Kidney tubule cell (primary cell): ENCODE data around the gene AP1G2.

Experiments used
- DNase-seq: peaks from one replicate; pipeline ENCODE4 v3.0.0-alpha.2; 2018; ENCODE audit warnings: low spot score

Gene AP1G2

GRCh38 chr14:23556700-23557440, 10.7 kb downstream of the AP1G2 start:
- DNase-seq = peak; percentile 40

DNA sequence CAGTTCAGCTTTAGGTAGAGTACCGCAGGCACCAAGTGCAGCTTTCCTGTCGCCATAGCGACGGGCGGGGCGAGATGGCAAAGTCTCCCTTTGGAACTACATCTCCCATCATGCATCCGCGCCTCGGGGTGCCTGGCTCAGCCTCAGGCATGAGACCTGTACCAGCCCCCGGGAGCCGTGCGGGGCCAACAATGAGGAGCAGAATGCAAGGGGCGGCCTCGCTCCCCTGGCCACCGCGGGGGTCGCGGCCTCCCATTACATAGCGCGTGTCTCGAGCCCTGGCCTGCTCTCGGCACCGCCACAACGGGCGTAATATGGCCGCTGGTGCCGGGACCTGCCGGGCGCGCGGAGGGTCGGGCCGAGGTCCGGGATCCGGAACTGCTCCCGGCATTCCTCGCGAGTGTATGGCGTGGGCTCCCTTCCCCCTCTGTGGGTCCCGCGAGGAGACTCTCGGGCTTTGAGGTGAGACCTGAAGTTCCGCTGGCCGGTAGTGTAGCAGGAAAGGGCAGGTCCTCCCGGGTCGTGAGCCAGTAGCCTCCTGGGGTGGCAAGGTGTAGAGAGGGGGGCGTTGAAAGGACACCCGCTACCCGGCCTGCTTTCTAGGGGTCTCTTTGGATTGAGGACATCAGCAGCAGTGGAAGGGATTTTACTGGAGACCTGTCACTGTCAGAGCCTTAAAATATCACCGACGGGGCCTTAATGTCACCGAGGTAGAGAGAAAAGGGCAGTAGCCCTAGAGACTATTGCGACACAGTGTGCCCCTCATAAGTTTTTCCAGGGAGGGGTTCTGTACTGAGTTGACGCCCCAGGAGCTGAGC, 11.5 kb downstream of the AP1G2 start, which contains the start of gene THTPA:
Gene THTPA, plus strand, starts transcription at position 390 of the 818 bp plus-strand sequence. CDS start 487 bp downstream, outside the sequence.
- DNase-seq = peak; percentile 92

DNA sequence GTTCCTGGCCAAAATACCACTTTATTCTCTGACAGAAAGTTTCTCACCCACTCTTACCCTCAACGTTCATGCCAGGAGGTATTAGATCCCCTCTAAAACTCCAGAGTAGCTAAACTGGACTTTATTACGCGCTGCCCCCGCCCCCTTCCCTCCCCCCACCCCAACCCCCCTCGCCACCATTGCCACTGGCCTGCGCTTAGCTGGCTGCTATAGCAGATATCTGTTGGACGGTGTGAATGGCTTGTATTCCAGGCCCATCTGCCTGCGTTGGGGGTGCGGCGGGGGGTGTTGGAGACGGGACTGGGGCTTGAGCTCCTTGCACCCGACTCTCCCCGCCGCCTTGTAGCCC, 12.1 kb downstream of the AP1G2 start:
- no peak for DNase-seq

- peak; percentile 94 for DNase-seq
These were observed 16.1 kb downstream of the AP1G2 start, which contains the start of gene ZFHX2 for GRCh38 chr14:23551266-23552028. Gene ZFHX2, minus strand, starts transcription at chr14:23551765. Its CDS starts 16,440 bp downstream, at chr14:23535325.

DNA sequence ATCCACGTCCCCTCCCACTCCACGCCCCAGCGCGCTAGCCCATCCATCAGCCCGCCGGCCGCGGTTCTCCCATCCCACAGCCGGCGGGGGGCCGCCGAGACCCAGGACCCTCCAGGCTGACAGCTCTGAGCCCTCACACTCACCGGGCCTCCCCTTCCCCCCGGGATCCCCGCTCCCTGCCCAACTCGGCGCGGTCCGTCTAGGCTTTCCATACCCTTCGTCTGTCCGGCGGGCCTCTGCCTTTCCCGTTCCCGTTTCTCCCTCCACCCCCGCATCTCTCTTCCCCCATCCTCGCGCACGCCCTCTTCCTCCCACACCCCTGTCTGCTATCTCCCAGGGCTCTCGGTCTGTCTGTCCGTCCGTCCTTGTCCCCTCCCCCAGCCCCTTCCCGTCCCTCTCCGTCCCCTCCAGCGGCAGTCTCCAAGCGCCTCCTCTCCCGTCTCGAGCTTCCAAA, 16.8 kb downstream of the AP1G2 start:
- DNase-seq = no peak

GRCh38 chr14:23550131-23550811, 17.3 kb downstream of the AP1G2 start:
- DNase-seq = no peak

- no peak for DNase-seq
These were observed 19.0 kb downstream of the AP1G2 start for GRCh38 chr14:23548351-23549318.

DNA sequence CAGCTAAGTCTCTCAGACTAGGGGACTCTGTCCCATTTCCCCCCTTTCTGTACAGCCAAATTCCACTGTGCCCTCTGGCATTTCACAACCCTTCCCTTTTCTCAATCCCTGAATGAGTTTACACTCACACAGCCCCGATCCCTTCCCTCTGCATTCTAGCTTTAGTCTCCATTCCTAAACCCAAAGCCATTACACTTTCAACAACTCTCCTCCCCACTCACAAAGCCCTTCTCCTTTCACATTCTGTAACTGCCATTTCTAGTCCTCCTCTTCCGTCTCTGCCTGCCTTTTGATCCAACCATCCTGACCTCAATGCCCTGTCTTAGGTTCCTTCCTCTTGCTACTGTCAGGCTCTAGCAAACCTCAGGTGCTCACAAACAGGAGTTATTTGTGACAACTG, 19.7 kb downstream of the AP1G2 start:
- DNase-seq = no peak

DNA sequence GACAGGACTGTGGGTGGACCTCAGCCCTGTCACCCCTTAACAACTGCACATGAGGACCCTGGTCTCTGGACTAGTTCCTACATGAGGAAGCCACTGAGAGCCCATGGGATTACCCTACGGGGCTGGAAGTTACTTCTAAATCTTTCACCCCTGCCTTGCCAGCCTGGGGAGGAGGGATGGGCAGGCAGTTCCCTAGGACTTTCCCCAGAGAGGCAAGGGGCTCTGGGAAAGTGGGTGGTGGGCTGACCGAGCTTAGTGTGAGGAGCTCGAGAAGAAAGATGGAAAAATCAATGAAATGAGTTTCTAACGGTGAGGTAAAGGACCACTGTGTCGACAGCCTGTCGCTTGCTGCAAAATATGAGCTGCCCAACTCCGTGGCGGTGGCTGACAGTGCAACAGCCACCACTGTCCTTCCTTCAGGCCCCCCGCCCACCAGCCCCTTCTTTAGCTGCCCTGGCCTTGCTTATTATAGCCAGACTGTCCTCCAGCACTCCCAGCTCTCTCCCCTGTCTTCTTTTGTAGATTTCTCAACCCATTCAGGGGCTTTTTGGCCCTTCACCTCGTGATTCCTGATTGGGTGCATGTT, 21.0 kb downstream of the AP1G2 start:
- DNase-seq = no peak

DNA sequence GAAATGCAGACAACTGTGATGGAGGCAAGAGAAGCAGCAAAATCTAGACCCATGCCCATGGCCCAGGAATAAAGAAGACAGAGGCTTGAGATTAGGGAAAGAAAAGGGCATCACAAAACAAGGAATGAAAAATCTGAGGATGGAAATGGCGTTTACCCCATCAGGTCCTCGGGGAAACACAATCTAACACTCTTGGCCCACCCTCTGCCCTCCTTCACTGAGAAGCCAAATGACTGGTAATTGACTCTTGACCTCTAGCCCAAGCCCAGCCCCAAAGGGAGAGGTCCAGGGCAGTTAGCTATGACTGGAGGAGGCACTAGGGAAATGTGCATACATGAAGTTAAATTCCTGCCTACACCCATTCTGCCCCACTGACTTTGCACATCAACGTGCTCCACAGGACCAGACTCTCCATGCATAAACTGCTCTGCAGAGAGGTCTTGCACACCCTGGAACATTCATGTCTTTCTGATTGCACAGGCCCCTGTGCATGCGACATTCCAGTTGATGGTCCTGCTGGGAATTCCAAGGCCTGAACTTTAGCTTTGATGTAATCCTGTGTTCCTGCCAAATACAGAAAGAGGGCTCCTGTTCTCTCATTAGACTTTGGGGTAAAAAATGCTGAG, 21.7 kb downstream of the AP1G2 start:
- no peak for DNase-seq

- DNase-seq = no peak
These were observed 22.8 kb downstream of the AP1G2 start for GRCh38 chr14:23544511-23545447.

GRCh38 chr14:23543403-23543802, 24.2 kb downstream of the AP1G2 start:
- DNase-seq = peak; percentile 19

DNA sequence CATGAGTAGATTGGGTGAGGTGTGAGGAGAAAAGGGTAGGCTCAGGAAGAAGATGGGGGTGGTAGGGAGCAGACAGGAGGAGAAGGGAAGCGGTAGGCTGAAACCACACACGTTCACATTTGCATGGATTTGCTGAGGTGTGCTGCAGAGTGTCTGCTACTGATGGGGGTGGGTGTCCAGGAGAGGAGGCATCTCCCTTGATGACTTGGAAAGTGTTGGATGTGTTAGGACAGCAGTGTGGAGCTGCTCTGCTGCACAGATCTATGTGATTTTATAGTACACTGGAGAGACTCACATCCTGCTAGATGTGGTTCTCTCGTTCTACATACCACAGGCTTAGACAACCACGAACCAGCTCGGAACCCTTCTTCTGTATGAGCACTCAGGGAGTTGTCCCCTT, 25.3 kb downstream of the AP1G2 start:
- no peak for DNase-seq

GRCh38 chr14:23540141-23540469, 27.5 kb downstream of the AP1G2 start:
- DNase-seq = no peak

DNA sequence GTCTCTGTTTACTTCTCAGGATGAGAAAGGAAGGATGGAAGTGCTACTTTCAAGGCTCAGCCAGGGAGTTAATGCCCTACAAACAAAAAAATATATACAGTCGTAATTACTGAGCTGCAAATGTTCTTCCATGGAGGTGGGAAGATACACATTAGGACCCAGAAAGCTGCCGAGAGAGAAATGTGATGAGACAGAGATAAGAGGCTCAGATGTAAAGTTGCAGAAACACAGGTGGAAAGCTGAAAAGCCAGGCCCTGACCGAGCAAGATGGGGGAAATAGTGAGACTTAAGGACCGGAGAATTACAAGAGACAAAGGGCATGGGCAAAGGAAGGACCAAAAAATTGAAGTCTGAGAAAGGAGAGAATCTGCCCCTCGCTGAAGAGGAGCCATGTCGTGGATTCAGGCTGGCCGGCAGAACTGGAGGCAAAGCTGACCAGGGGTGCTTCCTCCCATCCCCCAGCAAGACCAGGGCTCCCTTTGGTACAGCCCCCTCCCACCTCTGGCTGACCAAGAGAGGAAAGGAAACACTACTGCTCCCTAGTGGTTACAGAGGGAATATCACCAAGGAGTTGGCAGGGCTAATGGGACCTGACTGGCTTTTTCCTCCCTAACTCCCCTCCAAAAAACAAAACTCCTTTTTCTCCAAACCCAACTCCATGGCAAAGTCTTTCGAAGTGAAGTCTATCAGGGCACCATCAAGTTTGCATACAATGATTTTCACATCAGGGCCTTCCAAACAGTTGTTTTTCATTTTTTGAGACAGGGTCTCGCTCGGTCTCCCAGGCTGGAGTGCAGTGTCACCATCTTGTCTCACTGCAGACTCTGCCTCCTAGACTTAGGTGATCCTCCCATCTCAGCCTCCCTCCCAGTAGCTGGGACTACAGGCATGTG, 28.1 kb downstream of the AP1G2 start:
- peak; percentile 39 for DNase-seq

GRCh38 chr14:23538785-23539184, 28.8 kb downstream of the AP1G2 start:
- DNase-seq = no peak

- DNase-seq = no peak
These were observed 29.4 kb downstream of the AP1G2 start for GRCh38 chr14:23538050-23538718.
